GM21528 (cell line): Measurements from ENCODE around the gene GRAMD4.

ENCODE experiments used
- ATAC-seq: cut with Tn5 transposase; IDR thresholded peaks from one replicate; pipeline ENCODE4 v1.9.1; 2021; ENCODE audit warnings: mild to moderate bottlenecking, moderate library complexity; ENCODE audit not compliant: unreplicated experiment, low FRiP score

GRAMD4 gene, protein sequence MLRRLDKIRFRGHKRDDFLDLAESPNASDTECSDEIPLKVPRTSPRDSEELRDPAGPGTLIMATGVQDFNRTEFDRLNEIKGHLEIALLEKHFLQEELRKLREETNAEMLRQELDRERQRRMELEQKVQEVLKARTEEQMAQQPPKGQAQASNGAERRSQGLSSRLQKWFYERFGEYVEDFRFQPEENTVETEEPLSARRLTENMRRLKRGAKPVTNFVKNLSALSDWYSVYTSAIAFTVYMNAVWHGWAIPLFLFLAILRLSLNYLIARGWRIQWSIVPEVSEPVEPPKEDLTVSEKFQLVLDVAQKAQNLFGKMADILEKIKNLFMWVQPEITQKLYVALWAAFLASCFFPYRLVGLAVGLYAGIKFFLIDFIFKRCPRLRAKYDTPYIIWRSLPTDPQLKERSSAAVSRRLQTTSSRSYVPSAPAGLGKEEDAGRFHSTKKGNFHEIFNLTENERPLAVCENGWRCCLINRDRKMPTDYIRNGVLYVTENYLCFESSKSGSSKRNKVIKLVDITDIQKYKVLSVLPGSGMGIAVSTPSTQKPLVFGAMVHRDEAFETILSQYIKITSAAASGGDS

DNA sequence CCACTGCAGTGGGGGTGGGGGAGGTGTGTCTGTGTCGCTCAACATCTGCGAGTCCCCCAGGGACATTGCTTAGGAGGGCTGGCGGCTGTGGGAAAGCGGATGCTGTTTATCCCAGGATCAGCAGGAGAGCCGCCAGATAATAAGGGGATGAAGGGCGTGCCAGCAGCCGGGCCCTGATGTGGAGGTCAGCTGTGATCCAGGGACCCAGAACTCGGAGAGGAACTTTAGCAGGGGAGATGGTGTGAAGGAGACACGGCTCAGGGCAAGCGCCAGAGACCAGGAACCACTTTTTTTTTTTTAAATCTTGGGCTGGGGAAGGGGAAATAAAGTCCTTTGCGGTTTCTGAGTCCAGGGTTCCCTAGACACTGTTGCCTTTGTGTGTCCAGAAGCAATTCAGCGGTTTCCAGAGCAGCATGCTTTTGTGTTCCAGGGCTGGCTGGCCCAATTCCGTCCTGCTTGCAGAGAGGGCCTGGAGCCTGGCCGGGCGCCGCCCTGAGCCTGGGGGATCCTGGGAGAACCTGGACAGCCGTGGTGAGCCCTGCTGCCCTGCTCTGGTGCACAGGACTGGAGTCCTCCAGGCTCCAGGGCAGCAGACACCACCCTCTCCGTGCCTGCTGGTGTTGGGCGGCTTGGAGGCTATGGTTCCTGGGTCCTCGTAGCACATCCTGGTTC, at the start of gene GRAMD4:
TSS of gene GRAMD4 (plus strand) at position 557 of the 672 bp plus-strand sequence. CDS start 6,414 bp downstream, outside the sequence.
- ATAC-seq, result no peak

DNA sequence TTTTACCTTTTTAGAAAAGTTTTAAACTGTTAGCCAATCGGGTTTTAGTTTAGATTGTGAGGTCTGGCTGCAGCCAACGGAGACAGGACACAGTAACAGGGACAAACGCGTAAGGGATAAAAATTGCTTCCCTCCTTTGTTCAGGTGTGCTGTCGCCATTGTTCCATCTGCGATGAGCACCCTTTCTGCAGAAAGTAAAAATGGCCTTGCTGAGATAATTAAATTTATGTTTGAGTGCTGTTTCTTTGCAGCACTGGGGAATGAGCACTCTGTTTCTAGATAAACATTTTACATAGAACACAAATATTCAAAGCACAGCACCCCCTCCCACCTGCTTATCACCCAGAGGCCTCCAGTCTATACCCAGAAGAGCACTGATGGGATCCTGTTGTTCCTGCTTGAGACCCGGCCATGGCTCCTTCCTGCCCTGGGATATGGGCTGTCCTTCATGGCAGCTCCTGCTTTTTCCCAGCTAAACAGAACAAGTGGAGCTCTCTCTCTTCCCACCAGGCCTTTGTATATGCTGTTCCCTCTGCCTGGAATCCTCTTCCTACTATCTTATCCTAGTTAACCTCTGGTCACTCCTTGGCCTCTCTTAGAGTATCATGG, 48.4 kb upstream of the GRAMD4 start:
- no peak for ATAC-seq

DNA sequence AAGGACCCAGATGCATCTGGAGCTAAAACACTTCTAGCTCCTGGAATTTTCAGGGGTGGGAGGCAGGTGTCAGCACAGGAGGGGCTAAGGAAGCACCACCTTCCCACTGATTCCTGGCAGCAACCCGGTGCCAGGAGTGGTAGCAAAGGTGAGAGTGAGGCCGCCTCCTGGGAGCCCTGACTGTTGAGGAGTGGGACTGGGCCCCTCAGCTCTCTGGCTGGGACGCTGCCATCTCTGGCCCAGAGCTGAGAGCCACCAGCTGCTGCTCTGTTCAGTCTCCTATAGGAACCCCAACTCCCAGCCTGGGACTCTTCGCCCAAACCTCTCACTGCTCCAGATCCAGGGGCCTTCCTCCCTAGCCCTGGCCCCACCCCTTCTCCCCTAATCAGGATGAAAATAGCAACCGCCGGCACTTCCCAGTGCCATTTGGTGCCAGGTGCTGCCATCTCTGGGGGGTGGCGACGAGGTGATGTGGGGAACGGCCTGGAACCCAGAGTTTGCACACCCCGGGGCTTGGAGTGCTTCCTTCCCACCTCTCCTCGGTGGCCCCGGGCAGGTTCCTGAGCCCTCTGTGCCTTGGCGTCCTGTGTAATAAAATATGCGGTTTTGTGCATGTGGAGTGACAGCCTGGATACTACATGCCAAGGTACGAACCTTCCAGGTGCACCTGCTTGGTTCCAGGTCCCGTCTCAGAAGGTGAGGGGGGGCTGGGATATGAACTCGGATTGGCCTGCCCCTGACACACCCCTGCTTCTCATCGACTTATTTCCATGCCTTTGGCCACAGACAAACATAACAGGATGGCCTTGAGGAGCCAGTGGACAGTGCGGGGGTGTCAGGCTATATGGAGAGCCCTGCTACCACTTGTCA, 47.0 kb upstream of the GRAMD4 start:
- no peak for ATAC-seq

DNA sequence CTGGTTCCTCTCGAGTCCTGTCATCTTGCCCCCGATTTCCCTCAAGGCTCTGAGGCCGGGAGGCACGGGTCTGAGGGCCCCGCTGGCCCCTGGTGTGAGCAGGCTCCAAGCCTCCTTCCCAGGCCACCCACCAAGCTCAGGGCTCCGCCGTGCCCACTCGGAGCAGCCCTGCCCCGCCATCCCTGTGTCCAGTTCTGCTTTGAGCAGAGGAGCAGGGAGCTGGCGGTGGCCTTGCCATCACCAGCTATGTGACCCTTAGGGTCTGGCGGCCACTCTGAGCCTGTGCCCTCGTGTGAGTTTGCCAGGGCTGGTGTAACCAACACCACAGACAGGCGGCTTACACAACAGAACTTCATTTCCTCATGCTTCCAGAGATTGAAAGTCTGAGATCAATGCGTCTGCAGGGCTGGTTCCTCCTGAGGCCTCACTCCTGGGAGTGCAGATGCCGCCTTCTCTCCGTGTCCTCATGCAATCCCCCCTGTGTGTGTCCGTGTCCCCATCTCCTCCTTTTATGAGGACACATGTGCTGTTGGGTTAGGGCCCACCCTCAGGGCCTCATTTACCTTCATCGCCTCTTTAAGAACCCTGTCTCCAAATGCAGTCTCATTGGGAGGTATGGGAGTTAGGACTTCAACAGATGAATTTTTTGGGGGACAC, 46.3 kb upstream of the GRAMD4 start:
- ATAC-seq, result no peak

DNA sequence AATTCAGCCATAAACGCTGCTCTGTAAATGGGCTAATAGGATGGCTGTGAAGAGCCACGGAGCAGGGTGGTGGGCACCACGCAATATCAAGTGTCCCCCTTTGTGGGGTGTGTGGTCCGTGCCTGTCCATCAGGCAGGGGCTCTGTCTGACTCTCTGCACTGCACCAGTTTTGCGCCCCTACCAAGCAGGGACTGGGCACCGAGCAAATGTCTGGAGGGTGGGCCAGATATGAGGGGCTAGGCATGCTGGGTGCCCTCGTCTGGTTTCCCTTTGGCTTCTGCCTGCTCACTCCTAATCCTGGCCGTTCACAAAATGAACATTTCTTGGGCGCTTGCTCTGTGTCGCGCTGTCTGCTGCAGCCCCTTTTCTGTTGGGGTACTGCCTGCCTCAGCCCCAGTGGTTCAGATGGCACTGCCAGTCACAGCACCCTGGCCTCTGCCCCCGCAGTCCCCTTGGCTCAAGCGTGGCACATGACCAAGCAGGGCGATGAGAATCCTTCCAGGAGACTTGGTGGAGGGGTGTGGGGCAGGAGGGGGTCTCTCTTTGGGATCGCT, 45.7 kb upstream of the GRAMD4 start:
- ATAC-seq, result no peak

DNA sequence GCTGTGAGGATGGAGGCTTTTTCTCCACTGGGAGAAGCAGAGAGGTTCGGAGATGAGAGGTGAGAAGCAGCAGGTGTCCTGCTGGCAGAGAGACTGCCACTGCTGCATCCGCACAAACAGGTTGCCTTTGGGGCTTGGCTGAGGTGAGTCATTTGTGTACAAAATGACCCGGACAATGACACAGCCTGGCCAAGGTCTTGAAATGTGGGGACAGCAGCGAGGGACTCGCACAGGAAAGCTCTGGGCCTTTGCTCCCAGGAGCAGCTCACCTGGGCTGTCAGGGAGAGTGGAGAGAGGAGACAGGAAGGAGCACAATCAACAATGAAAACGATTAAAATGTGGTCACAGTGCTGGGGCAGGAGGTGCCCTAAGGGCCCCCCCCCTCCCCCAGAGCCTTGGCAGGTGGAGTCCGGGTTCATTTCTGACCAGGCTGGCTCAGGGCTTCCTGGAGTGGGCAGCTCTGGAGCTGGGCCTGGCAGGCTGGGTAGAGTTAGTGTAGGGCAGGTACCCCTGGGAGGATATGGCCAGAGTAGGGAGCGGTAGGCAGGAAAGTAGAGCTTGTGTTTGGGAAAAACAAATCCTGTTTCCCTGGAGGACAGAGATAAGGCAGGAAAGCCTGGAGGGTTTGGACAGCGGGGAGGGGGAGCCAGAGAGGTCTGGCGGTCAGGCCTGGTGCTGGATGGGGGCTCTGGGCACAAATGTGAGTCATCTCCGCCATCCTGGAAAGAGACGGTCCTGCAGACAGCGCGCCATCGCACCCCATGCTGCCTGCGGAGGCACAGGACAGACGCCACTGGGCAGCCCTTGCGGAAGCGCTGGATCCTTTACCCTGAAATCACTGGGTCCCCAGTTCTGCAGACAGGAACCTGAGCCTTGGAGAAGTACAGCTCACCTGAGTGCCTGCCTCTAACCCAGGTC, 44.9 kb upstream of the GRAMD4 start:
- ATAC-seq, result no peak

DNA sequence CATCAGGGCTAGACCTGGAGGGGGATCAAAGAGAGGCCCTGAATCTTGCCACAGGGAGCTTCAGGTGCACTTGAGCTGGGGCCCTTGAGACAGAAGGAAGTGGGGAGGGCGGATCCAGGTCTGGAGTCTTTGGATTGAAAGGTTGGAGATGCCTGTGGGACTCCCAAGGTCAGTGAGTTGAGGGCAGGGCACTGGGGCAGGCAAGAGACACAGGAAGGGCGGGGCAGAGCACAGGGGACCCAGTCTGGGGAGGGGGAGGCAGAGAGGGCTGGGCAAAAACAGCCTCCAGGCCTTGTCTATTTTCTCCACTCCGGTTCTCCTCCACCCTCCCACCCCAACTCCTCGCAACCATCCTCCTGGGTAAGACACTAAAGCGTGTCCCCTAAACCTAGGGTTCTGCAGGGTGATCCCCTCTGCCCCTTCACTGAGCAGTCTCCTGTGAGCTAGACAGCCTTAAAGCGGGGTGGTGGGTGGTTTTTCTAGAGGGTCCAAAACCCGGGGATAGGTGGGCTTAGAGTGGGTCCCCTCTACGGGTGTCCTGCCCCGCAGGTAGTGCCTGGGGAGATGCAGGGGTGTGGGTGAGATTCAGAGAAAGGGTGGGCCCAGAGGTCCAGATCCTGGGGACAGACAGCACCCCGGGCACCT, 44.2 kb upstream of the GRAMD4 start:
- ATAC-seq, result no peak

DNA sequence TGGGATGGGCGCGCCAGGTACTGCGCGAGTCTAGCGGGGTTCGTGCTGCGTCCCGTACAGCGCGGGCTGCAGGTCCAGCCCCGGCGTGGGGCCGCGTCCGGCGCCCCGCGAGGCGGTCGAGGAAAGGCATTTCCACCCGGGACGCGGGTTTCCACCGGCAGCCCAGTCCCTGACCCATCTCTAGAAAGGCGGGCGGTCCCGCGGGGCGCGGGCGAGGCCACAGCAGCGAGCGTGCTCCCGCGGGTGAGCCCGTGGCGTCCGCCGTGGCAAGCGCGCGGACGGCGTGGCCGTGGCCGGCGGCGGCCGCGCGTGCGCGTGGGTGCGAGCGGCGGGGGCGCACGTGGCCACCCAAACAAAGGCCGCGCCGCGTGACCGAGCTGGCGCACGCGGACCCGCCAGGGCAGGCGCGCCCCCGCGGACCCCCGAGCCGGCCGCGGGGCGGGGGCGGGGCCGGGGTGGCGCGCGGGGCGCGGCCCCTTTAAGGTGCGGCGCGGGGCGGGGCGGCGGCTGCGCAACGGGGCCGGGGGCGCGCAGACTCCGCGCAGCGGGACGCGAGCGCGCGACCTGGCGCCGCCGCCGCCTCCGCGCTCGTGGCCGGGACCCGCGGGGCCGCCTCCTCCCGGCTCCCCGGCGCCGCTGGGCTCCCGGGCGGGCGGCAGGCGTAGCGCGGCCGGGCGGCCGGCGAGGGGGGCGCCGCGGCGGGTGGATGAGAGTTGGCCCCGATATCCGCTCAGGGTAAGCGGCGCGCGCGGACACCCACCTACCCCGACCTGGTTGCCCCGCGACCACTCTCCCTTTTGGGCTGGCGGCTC, 43.4 kb upstream of the GRAMD4 start:
- ATAC-seq, result peak; percentile 56

DNA sequence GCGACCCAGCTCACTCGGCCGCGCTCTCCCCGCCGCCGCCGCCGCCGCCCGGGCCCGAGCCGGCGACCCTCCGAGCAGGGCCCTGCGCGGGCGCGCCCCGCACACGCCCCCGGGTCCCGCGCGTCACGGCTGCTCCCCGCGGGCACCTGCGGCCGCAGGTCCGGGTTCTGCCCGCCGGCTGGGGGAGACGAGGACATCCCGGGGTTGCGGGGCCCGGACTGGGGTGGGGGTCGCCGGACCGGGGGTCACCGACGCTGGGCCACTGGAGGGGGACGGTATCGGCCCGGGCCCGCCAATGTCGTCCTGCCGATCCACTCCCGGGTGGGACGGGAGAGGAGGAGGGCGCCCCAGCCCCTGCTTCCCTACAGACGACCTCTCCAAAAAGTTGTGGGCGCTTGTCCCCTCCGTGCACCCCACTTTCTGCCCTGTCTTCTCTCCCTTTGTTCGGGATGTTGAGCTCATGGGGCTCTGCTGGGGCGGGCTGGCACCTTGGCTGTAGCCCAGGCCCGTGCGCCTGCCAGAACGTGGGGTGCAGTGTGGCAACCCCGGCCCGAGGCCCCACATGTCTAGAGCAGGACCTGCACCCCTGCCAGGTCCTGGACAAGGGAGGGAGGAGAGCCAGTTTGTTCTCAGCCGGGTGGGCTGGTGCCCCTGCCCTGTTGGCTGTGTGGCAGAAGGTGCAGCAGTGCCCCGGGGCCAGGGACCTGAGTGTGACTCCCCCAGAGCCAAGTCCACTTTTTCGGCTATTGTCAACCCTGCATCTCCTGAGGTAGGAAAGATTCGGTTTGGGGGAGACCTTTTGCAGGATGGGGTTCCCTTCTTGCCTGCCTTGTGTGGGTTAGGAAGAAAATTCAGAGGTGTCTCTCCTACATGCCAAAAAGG, 42.6 kb upstream of the GRAMD4 start:
- ATAC-seq, result no peak

DNA sequence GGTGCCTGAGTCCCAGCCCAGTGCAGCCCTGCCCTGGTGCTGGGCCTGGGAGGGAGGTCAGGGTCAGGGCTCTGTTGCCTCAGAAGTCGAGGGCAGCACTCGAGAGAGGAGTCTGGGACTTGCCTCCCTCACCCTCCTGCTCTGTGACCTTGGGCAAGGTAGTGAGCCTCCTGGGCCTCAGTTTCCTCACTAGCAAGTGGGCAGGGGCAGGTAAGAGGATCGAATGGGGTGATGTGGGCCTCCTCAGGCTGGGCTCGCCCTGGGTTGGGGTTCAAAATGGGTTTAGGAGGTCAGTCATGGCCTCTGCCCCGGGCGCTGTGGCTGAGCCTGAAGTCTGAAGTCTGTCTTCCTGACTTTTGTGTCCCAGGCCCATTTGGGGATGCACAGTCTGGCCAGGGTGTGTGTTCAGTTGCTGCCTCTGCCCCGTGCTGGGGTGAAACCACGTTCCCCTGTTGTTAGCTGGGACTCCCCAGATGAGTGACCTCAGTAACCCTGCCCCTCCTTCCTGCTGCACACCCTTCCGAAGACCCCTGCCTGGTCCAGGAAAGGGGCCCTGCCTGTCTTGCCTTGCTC, 41.8 kb upstream of the GRAMD4 start:
- no peak for ATAC-seq

DNA sequence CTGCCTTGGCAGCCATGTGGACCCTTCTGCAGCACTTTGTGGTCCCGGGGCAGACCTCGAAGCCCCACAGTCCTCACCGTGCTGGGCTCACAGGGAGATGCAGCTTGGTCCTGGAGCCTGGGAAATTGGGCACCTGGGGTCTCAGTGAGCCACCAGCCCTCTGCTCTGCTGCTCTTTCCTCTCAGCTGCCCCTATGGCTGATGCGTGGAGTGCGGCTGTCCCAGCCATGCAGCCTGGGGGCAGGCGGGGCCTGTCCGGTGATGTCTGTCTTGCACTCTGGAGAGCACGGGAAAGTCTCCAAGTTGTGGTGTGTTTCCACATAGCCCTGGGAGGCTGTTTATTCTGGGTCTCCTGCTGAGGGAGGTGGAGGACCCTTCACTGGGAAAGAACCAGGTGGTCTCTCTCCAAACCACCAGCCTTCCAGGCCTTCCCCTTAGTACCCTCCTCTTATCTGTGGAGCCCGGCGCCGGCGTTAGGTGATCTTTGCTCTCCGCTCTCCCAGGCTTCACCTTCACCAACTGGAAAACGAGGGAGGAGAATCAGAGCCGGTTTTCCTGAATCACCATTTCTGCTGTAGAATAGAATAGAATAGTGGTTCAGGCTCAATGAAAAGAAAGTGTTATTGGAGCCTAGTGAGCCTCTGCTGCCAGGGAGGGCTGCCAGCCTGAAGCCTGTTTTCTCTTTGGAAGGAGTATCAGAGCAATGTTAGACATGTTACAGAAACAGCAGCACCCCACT, 41.2 kb upstream of the GRAMD4 start:
- ATAC-seq, result no peak

DNA sequence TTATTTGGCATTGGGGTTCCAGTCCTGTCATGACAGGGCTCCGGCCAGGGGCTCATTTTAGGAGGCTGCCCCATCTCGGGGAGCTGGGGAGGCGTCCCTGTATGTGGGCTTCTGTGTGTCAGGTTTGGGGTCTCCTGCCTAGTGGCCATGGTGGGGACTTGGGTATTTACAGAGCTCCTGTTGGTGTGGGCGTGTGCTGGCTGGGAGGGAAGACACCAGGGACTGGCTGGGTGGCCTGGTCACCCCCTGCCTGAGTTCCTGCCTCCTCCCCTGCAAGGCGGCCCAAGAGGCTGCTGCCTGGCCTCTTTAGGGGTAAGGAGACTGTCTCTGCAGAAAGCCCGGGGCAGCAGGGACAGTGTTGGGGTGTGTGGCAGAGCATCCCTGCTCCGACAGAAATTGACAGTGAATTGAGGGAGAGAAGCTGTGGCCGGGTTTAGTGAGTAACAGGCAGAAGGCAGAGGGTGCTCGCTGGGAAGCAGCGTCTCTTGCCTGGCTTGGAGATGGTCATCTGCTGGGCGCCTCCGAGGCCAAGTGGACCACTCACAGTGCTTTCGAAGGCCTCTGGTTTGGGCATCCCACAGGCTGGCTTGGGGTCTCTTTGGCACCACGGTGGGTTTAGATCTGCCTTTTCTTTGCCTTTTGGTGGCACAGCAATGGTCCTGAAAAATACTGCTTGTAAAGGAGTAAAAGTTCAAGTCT, 40.3 kb upstream of the GRAMD4 start:
- no peak for ATAC-seq

DNA sequence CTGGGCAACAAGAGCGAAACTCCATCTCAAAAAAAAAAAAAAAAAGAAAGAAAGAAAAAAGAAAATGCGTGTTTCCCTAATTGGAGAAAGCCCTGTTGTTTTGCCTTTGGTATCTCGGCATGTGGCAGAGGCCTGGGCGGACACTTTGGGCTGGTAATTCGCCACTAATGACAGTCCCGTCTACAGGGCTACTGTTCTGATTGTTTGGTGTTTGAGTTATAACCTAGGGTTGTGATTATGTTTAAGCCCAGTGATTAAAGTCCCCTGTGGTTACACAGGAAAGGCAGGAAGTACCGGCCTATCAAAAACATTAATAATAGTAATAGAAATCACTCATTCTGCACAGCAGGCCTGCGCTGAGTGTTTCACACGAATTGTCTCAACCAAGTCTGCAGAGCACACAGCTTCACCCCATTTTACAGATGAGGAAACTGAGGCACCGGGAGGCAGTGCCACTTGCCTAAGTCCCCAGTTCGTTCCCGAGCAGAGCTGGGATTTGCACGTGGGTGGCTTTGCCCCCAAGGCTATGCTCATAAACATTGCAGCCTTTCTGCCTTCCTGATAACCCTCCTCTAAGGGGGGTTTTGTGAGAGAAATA, 39.1 kb upstream of the GRAMD4 start:
- ATAC-seq, result no peak

DNA sequence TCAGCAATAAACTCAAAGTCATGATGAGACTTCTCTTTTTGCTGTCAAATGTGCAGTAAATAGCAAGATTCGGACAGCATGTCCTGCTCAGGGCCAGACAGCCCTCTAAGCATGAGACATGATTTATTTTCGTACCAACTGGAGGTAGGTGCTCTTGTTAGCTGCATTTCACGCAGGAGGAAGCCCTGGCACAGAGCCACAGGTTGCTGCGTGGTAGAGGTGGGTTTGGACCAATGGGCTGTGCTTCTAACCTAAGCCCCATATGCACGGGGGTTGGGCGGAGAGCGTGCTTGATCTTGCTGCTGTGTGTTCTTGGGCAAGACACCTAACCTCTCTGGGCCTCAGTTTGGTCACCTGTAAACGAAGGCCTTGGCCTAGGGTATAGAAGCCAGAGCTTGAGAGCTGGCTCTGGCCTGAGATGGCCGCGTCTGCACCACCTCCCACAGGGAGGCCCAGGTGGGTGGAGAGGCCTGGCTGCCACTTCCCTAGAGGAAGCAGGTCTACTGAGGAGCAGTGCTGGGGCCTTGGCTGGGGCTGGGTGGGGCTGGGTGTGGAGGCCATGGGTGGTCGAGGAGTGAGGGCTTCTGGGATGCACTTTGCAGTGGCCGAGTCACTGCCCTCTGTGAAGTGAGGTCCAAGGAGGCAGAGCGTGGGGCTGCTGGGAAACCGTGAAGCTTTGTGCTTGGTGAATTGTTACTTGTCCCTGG, 38.5 kb upstream of the GRAMD4 start:
- no peak for ATAC-seq
